Keratinocyte (primary cell): ENCODE data around the gene RNASE8. TPM values are rescaled to one million over a fixed set of nuclear protein-coding genes. Genes with fewer than 3 reads are reported as not detected.

Experiments used
- DNase-seq: peaks from one replicate; pipeline ENCODE4 v3.0.0-alpha.2; 2011; ENCODE audit warnings: low read depth, missing footprints, low spot score
- FAIRE-seq: peaks from 2 replicates; lab custom pipeline; 2011; peaks lifted over from hg19 to GRCh38; lab: Jason Lieb, UNC
- H2AFZ ChIP-seq: 2 replicates; pipeline ENCODE4 v1.6.0; 2012; ENCODE audit warnings: low read length, control low read depth, inconsistent platforms; ENCODE audit not compliant: control insufficient read depth
- H3K27ac ChIP-seq: 2 replicates; pipeline ENCODE4 v1.5.1; 2011; ENCODE audit warnings: low read length; ENCODE audit not compliant: control insufficient read depth, insufficient read depth
- H3K27me3 ChIP-seq: 3 replicates; pipeline ENCODE4 v1.6.0; 2011; ENCODE audit warnings: low read length; ENCODE audit not compliant: control insufficient read depth, insufficient read depth; ENCODE audit errors: extremely low read depth
- H3K36me3 ChIP-seq, 2 experiments: 2 replicates in 1 of 2; 3 replicates in 1 of 2; pipeline ENCODE4 v1.5.1; 2011; ENCODE audit warnings: low read length in 2 of 2, mild to moderate bottlenecking in 1 of 2; ENCODE audit not compliant: control insufficient read depth in 2 of 2, insufficient read depth in 2 of 2; ENCODE audit errors: extremely low read depth in 1 of 2
- H3K4me1 ChIP-seq: 3 replicates; pipeline ENCODE4 v1.5.1; 2011; ENCODE audit warnings: low read length; ENCODE audit not compliant: control insufficient read depth, insufficient read depth; ENCODE audit errors: extremely low read depth
- H3K4me2 ChIP-seq: 3 replicates; pipeline ENCODE4 v1.6.0; 2011; ENCODE audit warnings: low read depth, low read length; ENCODE audit not compliant: control insufficient read depth, insufficient read depth; ENCODE audit errors: extremely low read depth
- H3K4me3 ChIP-seq, 3 experiments: fragments of 200-600 bp in 1 of 3; sonication (generic) in 1 of 3; 2 replicates in 2 of 3; 3 replicates in 1 of 3; pipeline ENCODE4 v1.5.1; 2011 to 2016; ENCODE audit warnings: low read length in 3 of 3, mild to moderate bottlenecking in 3 of 3, control low read depth in 2 of 3, inconsistent platforms in 1 of 3, low read depth in 1 of 3, mixed read lengths in 1 of 3, mixed run types in 1 of 3, moderate library complexity in 1 of 3; ENCODE audit not compliant: control insufficient read depth in 2 of 3, insufficient read depth in 2 of 3; ENCODE audit errors: extremely low read depth in 1 of 3
- H3K79me2 ChIP-seq: 2 replicates; pipeline ENCODE4 v1.6.0; 2012; ENCODE audit warnings: low read length; ENCODE audit not compliant: control insufficient read depth, insufficient read depth
- H3K9ac ChIP-seq: 3 replicates; pipeline ENCODE4 v1.6.0; 2011; ENCODE audit warnings: low read length; ENCODE audit not compliant: control insufficient read depth, insufficient read depth; ENCODE audit errors: extremely low read depth
- H3K9me1 ChIP-seq: 3 replicates; pipeline ENCODE4 v1.6.0; 2011; ENCODE audit warnings: low read length; ENCODE audit not compliant: control insufficient read depth, insufficient read depth; ENCODE audit errors: extremely low read depth
- H3K9me3 ChIP-seq: 2 replicates; pipeline ENCODE4 v1.5.1; 2012; ENCODE audit warnings: low read depth, low read length; ENCODE audit not compliant: control insufficient read depth
- H4K20me1 ChIP-seq: 3 replicates; pipeline ENCODE4 v1.6.0; 2011; ENCODE audit warnings: low read length; ENCODE audit not compliant: control insufficient read depth, insufficient read depth; ENCODE audit errors: extremely low read depth
- EZH2 ChIP-seq: IDR thresholded peaks from one replicate; pipeline ENCODE4 v1.6.1; 2012; ENCODE audit warnings: inconsistent platforms, mild to moderate bottlenecking, low read length, moderate library complexity
- dilution Hi-C: fragments of 300-500 bp; cut with MboI; formaldehyde crosslinking; loops from one replicate; pipeline ENCODE4 v1.7.0; 2020; ENCODE audit warnings: low sequenced_read_pairs; ENCODE audit not compliant: extremely low pct_ligation_motif_present
- polyA plus RNA-seq, 5 experiments: library from polyadenylated mRNA; depleted of rRNA in 3 of 5; stranded (reverse) in 3 of 5; stranded (forward) in 1 of 5; unstranded in 1 of 5; fragments of >200 nt; gene quantifications; 1 replicate in 1 of 5; 2 replicates in 3 of 5; 3 replicates in 1 of 5; pipeline versions ENCODE4 v1.2.1 to v1.2.3, GENCODE V29; 2011 to 2012; ENCODE audit warnings: missing spikeins in 2 of 5, low read depth in 1 of 5, low replicate concordance in 1 of 5
- TF ChIP-seq, protein P1 (sequence below), 3 experiments: IDR thresholded peaks in 1 of 3; conservative IDR thresholded peaks in 1 of 3; optimal IDR thresholded peaks in 1 of 3; 2 replicates in 2 of 3; 3 replicates in 1 of 3; pipeline versions ENCODE3 to v1.5.1; 2011; ENCODE audit warnings: low read length in 3 of 3, mild to moderate bottlenecking in 3 of 3, moderate library complexity in 2 of 3, control low read depth in 1 of 3, inconsistent platforms in 1 of 3; ENCODE audit not compliant: insufficient read depth in 2 of 3; ENCODE audit errors: extremely low read depth in 1 of 3

RNASE8 gene
- polyA plus RNA-seq, 1 donor (not counting 4 experiments of a cell fraction or from before 2014, with no cell fraction given): not detected

DNA sequence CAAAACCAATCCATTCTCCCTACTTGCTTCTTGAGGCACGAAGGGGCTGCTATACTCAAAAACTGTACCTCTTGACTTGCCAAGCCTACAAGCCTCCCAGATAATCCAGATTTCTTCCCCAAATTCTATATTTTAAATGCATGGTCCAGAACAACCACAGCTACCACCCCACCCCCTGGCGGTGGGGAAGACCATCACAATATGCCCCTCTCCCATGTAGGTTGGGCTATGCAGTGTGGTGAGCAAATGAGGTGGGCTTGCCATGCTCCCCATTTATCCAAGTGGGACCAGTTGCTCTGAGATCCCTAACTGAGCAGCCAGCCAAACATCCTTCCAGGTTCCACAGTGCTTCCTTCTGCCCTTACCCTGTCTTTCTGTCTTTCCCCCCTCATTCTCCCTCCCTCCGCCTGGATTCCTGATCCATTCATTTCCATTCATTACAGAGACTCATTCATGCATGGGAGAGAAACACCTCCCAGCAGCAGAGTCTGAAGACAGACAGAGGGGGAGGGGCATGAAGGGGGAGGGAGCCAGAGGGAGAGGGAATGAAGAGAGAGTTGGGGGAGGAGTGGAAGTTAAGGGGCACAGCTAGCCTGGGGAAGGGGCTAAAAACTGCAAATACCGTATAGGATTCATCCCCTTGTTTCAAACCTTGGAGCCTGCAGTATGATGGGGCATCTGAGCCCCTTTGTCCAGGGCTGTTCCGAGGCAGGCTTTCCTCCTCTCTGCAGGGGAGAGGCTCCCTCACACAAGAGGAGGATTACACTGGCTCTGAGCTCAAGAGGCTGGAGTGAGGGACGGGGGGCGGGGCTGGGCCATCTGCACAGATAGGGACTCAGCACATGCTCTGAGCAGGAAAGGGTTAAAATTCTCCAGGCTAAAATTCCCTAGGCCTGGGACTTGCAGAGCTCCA lies 36.4 kb downstream of the RNASE8 start:
- Histone ChIP-seq H4K20me1 (peaks cover 4% of the 10 kb centered on the region), H3K9me3 (no peaks in the 10 kb centered on the region), H3K79me2 (peaks cover 26% of the 10 kb centered on the region), H3K9me1 (no peaks in the 10 kb centered on the region), H3K27me3 (no peaks in the 10 kb centered on the region), H3K9ac (no peak overlapping the region), H3K4me3 (no peak overlapping the region), H3K4me1 (peaks cover 15% of the 10 kb centered on the region), H3K27ac (no peak overlapping the region), H2AFZ (no peak overlapping the region), H3K36me3 (peaks cover 14 to 20% of the 10 kb centered on the region in 2 experiments), H3K4me2 (no peak overlapping the region)
- DNase-seq (no peak), FAIRE-seq (no peak)
- TF ChIP-seq, protein P1, sequence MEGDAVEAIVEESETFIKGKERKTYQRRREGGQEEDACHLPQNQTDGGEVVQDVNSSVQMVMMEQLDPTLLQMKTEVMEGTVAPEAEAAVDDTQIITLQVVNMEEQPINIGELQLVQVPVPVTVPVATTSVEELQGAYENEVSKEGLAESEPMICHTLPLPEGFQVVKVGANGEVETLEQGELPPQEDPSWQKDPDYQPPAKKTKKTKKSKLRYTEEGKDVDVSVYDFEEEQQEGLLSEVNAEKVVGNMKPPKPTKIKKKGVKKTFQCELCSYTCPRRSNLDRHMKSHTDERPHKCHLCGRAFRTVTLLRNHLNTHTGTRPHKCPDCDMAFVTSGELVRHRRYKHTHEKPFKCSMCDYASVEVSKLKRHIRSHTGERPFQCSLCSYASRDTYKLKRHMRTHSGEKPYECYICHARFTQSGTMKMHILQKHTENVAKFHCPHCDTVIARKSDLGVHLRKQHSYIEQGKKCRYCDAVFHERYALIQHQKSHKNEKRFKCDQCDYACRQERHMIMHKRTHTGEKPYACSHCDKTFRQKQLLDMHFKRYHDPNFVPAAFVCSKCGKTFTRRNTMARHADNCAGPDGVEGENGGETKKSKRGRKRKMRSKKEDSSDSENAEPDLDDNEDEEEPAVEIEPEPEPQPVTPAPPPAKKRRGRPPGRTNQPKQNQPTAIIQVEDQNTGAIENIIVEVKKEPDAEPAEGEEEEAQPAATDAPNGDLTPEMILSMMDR (optimal IDR thresholded peaks at IDR 0.05 in 1 of 3, IDR thresholded peaks at IDR 0.05 in 1 of 3, conservative IDR thresholded peaks at IDR 0.05 in 1 of 3; ENCODE audit: extremely low read depth in 1 of 3, insufficient read depth in 2 of 3, low read length in 3 of 3): no peak
- dilution Hi-C loops: no loop called here

DNA sequence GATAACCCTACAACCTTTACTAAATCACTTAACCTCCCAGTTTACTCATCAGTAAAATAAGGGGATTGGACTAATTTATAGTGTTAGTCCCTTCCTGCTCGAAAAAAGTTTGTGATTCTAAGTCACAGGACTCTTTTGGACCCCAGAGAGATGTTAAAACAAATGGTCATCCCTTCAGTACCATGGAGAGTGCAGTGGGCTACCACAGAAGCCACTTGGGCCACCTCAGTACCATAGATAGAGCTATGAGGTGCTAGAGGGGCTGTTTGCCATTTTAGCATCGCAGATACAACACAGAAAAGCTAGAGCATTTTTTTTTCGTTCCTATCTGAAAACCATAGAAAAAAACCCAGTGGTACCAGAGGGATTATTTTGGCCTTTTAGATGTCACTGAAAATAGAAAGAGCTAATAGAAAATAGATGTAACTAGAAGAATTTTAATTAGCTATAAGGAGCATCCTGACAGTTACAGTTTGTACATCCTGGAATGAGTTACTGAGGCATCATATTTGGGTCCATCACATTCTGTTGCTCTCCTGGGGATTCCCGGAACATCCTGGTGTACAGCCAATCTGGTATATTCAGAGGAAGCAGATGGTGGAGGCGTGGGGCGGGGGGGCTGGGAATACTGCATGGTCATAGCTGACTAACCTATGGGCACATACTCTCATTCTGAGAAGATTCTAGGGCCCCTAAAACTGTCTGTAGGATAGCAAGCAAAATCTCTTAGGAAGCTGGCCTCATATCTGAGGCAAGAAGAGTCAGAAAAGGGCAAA lies 38.0 kb downstream of the RNASE8 start:
- no peaks in the 10 kb centered on the region for H3K9me1 ChIP-seq
- H3K36me3 ChIP-seq: peaks cover 9 to 14% of the 10 kb centered on the region in 2 experiments
- no peak for TF ChIP-seq EZH2
- TF ChIP-seq, protein P1 (optimal IDR thresholded peaks at IDR 0.05 in 1 of 3, IDR thresholded peaks at IDR 0.05 in 1 of 3, conservative IDR thresholded peaks at IDR 0.05 in 1 of 3; ENCODE audit: extremely low read depth in 1 of 3, insufficient read depth in 2 of 3, low read length in 3 of 3): no peak
- dilution Hi-C loops: no loop called here
- no peaks in the 10 kb centered on the region for H3K9me3 ChIP-seq
- no peaks in the 10 kb centered on the region for H3K27me3 ChIP-seq
- H3K4me1 ChIP-seq: peaks cover 31% of the 10 kb centered on the region
- peaks cover 4% of the 10 kb centered on the region for H4K20me1 ChIP-seq
- no peak for FAIRE-seq
- no peak overlapping the region for H3K4me3 ChIP-seq
- H3K9ac ChIP-seq: no peak overlapping the region
- no peak overlapping the region for H2AFZ ChIP-seq
- H3K27ac ChIP-seq: no peak overlapping the region
- H3K79me2 ChIP-seq: peaks cover 32% of the 10 kb centered on the region
- H3K4me2 ChIP-seq: no peak overlapping the region
- DNase-seq: no peak
